Kidney epithelial cell (primary cell): Measurements from ENCODE around the gene CPED1. TPM values are rescaled to one million over a fixed set of nuclear protein-coding genes. Genes with fewer than 3 reads are reported as not detected.

Source experiments
- DNase-seq: peaks from one replicate; pipeline ENCODE4 v3.0.0-alpha.2; 2010; ENCODE audit warnings: low read depth
- H3K27me3 ChIP-seq: 2 replicates; pipeline ENCODE4 v1.6.0; 2011; ENCODE audit warnings: low read length; ENCODE audit not compliant: control insufficient read depth, insufficient read depth
- H3K36me3 ChIP-seq: 2 replicates; pipeline ENCODE4 v1.5.1; 2011; ENCODE audit warnings: low read length; ENCODE audit not compliant: control insufficient read depth, insufficient read depth
- H3K4me3 ChIP-seq: 2 replicates; pipeline ENCODE4 v1.5.1; 2011; ENCODE audit warnings: low read depth, mild to moderate bottlenecking, control low read depth, low read length
- CTCF ChIP-seq: IDR thresholded peaks from 2 replicates; pipeline ENCODE4 v1.5.1; 2011; ENCODE audit warnings: mild to moderate bottlenecking, moderate library complexity, low read length, control low read depth, inconsistent platforms; ENCODE audit not compliant: insufficient read depth, poor library complexity, severe bottlenecking
- total RNA-seq: library from RNA; depleted of rRNA; stranded (reverse); fragments of >200 nt; gene quantifications from 2 replicates; pipeline ENCODE4 v1.2.3, GENCODE V29; 2015

The CPED1 gene
- total RNA-seq, 1 donor from 2014 or later: 3.2 TPM

GRCh38 chr7:120951309-120951699 is 37.2 kb upstream of the CPED1 start:
- TF ChIP-seq CTCF: no peak
- peak overlapping the region; percentile 71 for H3K4me3 ChIP-seq
- no peak for DNase-seq
- no peaks in the 10 kb centered on the region for H3K36me3 ChIP-seq
- H3K27me3 ChIP-seq: no peaks in the 10 kb centered on the region

GRCh38 chr7:120951826-120952225 is 36.7 kb upstream of the CPED1 start:
- H3K36me3 ChIP-seq: no peaks in the 10 kb centered on the region

GRCh38 chr7:120955577-120956149 is 32.8 kb upstream of the CPED1 start:
- Histone ChIP-seq H3K36me3 (no peaks in the 10 kb centered on the region), H3K4me3 (no peak overlapping the region), H3K27me3 (no peaks in the 10 kb centered on the region)
- no peak for DNase-seq
- no peak for TF ChIP-seq CTCF

More at GRCh38 chr7:120951826-120952225, 36.7 kb upstream of the CPED1 start:
- no peaks in the 10 kb centered on the region for H3K27me3 ChIP-seq
- no peak for DNase-seq
- H3K4me3 ChIP-seq: no peak overlapping the region
- no peak for TF ChIP-seq CTCF

GRCh38 chr7:120959929-120960484 is 28.5 kb upstream of the CPED1 start:
- Histone ChIP-seq H3K27me3 (no peaks in the 10 kb centered on the region), H3K36me3 (no peaks in the 10 kb centered on the region), H3K4me3 (no peak overlapping the region)
- no peak for DNase-seq
- TF ChIP-seq CTCF: no peak

GRCh38 chr7:120960714-120961113 is 27.8 kb upstream of the CPED1 start:
- no peak for TF ChIP-seq CTCF
- no peak overlapping the region for H3K4me3 ChIP-seq
- no peak for DNase-seq
- H3K27me3 ChIP-seq: no peaks in the 10 kb centered on the region
- no peaks in the 10 kb centered on the region for H3K36me3 ChIP-seq

GRCh38 chr7:120961638-120962173 is 26.8 kb upstream of the CPED1 start:
- no peak for TF ChIP-seq CTCF
- DNase-seq: no peak
- H3K27me3 ChIP-seq: no peaks in the 10 kb centered on the region
- no peak overlapping the region for H3K4me3 ChIP-seq
- H3K36me3 ChIP-seq: no peaks in the 10 kb centered on the region
